H9 (cell line): ENCODE data around the gene MRGPRF. TPM values are rescaled to one million over a fixed set of nuclear protein-coding genes. Genes with fewer than 3 reads are reported as not detected.
A peak's percentile ranks its signal among the peaks of the same experiment; 100 is the strongest.

ENCODE experiments used
- DNase-seq: peaks from one replicate; pipeline ENCODE4 v3.0.0-alpha.2; 2017
- H2AFZ ChIP-seq: one replicate; pipeline ENCODE4 v1.6.1; 2013; ENCODE audit warnings: mild to moderate bottlenecking, low read length, control low read depth, moderate library complexity
- H2AK5ac ChIP-seq: 2 replicates; pipeline ENCODE4 v1.6.1; 2013; ENCODE audit warnings: low read length, control low read depth, mixed read lengths; ENCODE audit not compliant: insufficient read length
- H2BK120ac ChIP-seq: one replicate; pipeline ENCODE4 v1.6.1; 2013; ENCODE audit warnings: low read depth, mild to moderate bottlenecking, low read length, control low read depth, inconsistent platforms; ENCODE audit not compliant: poor library complexity, severe bottlenecking
- H2BK12ac ChIP-seq: 2 replicates; pipeline ENCODE4 v1.6.1; 2013; ENCODE audit warnings: low read length, control low read depth, mixed read lengths, low read depth; ENCODE audit not compliant: insufficient read length
- H2BK15ac ChIP-seq: 2 replicates; pipeline ENCODE4 v1.6.1; 2013; ENCODE audit warnings: low read depth, low read length, control low read depth
- H2BK20ac ChIP-seq: one replicate; pipeline ENCODE4 v1.6.1; 2013; ENCODE audit warnings: low read depth, mild to moderate bottlenecking, low read length, control low read depth, inconsistent platforms; ENCODE audit not compliant: poor library complexity, severe bottlenecking
- H2BK5ac ChIP-seq: 2 replicates; pipeline ENCODE4 v1.6.1; 2013; ENCODE audit warnings: low read length, control low read depth, mixed read lengths; ENCODE audit not compliant: insufficient read length
- H3K14ac ChIP-seq: 2 replicates; pipeline ENCODE4 v1.6.1; 2013; ENCODE audit warnings: low read length, control low read depth; ENCODE audit not compliant: insufficient read depth
- H3K18ac ChIP-seq: 2 replicates; pipeline ENCODE4 v1.6.1; 2013; ENCODE audit warnings: low read depth, mild to moderate bottlenecking, mixed read lengths, low read length, control low read depth; ENCODE audit not compliant: insufficient read length
- H3K23ac ChIP-seq: 2 replicates; pipeline ENCODE4 v1.6.1; 2013; ENCODE audit warnings: low read length, control low read depth, mixed read lengths, low read depth; ENCODE audit not compliant: insufficient read length
- H3K23me2 ChIP-seq: 2 replicates; pipeline ENCODE4 v1.6.1; 2013; ENCODE audit warnings: low read depth, mild to moderate bottlenecking, mixed read lengths, low read length, control low read depth; ENCODE audit not compliant: insufficient read length, poor library complexity, severe bottlenecking
- H3K27ac ChIP-seq: 2 replicates; pipeline ENCODE4 v1.5.1; 2013; ENCODE audit warnings: low read length, control low read depth, mixed read lengths, low read depth; ENCODE audit not compliant: insufficient read length
- H3K27me3 ChIP-seq: 2 replicates; pipeline ENCODE4 v1.6.1; 2013; ENCODE audit warnings: low read length, control low read depth, inconsistent platforms; ENCODE audit not compliant: insufficient read depth
- H3K4ac ChIP-seq: 2 replicates; pipeline ENCODE4 v1.6.1; 2013; ENCODE audit warnings: low read depth, mild to moderate bottlenecking, control low read depth, inconsistent platforms, low read length, moderate library complexity
- H3K4me1 ChIP-seq: 2 replicates; pipeline ENCODE4 v1.6.1; 2013; ENCODE audit warnings: low read length, control low read depth, inconsistent platforms; ENCODE audit not compliant: insufficient read depth
- H3K4me2 ChIP-seq: 2 replicates; pipeline ENCODE4 v1.6.1; 2013; ENCODE audit warnings: low read length, control low read depth, mixed read lengths; ENCODE audit not compliant: insufficient read length, insufficient read depth
- H3K56ac ChIP-seq: 2 replicates; pipeline ENCODE4 v1.6.1; 2013; ENCODE audit warnings: low read depth, mild to moderate bottlenecking, mixed read lengths, low read length, control low read depth; ENCODE audit not compliant: insufficient read length
- H3K79me1 ChIP-seq: 2 replicates; pipeline ENCODE4 v1.6.1; 2013; ENCODE audit warnings: low read depth, mild to moderate bottlenecking, moderate library complexity, low read length, control low read depth, inconsistent platforms; ENCODE audit not compliant: insufficient read depth, poor library complexity, severe bottlenecking
- H3K79me2 ChIP-seq: 2 replicates; pipeline ENCODE4 v1.6.1; 2013; ENCODE audit warnings: low read length, control low read depth, inconsistent platforms; ENCODE audit not compliant: insufficient read depth
- H3K9ac ChIP-seq: 2 replicates; pipeline ENCODE4 v1.6.1; 2013; ENCODE audit warnings: low read length, control low read depth, mixed read lengths; ENCODE audit not compliant: insufficient read length; ENCODE audit errors: extremely low read depth
- H3K9me3 ChIP-seq: one replicate; pipeline ENCODE4 v1.6.1; 2013; ENCODE audit warnings: low read depth, low read length, inconsistent platforms; ENCODE audit not compliant: control insufficient read depth
- H3T11ph ChIP-seq: one replicate; pipeline ENCODE4 v1.6.1; 2013; ENCODE audit warnings: mild to moderate bottlenecking, low read length, control low read depth, inconsistent platforms
- H4K20me1 ChIP-seq: one replicate; pipeline ENCODE4 v1.6.1; 2013; ENCODE audit not compliant: control insufficient read depth, insufficient read length, insufficient read depth
- H4K5ac ChIP-seq: 2 replicates; pipeline ENCODE4 v1.6.1; 2013; ENCODE audit warnings: low read depth, mild to moderate bottlenecking, mixed read lengths, low read length, control low read depth; ENCODE audit not compliant: insufficient read length
- H4K8ac ChIP-seq: replicated peaks from 2 replicates; pipeline ENCODE4 v1.6.1; 2013; ENCODE audit warnings: low read length, control low read depth, mixed read lengths, low read depth; ENCODE audit not compliant: insufficient read length
- H4K91ac ChIP-seq: 2 replicates; pipeline ENCODE4 v1.6.1; 2013; ENCODE audit warnings: low read depth, mild to moderate bottlenecking, moderate library complexity, mixed read lengths, low read length, control low read depth; ENCODE audit not compliant: insufficient read length
- H3K27ac Mint-ChIP-seq, 3 experiments: 2 replicates in 2 of 3; 3 replicates in 1 of 3; pipeline ENCODE4 v1.8.0; 2020 to 2021; ENCODE audit warnings: mixed read lengths in 3 of 3, mild to moderate bottlenecking in 1 of 3, moderate library complexity in 1 of 3
- H3K27me3 Mint-ChIP-seq: 2 replicates; pipeline ENCODE4 v1.8.0; 2021; ENCODE audit warnings: low read depth, mild to moderate bottlenecking, moderate library complexity, mixed read lengths
- H3K36me3 Mint-ChIP-seq, 3 experiments: 2 replicates in 2 of 3; 3 replicates in 1 of 3; pipeline ENCODE4 v1.8.0; 2020 to 2021; ENCODE audit warnings: low read depth in 3 of 3, mixed read lengths in 3 of 3; ENCODE audit not compliant: insufficient read depth in 1 of 3
- H3K4me1 Mint-ChIP-seq, 2 experiments: 2 replicates each; pipeline ENCODE4 v1.8.0; 2020; ENCODE audit warnings: mixed read lengths in 2 of 2
- H3K4me3 Mint-ChIP-seq, 2 experiments: 2 replicates in 1 of 2; 3 replicates in 1 of 2; pipeline ENCODE4 v1.8.0; 2020 to 2021; ENCODE audit warnings: mild to moderate bottlenecking in 2 of 2, mixed read lengths in 2 of 2, moderate library complexity in 1 of 2
- H3K9me3 Mint-ChIP-seq, 2 experiments: 2 replicates in 1 of 2; 3 replicates in 1 of 2; pipeline ENCODE4 v1.8.0; 2020; ENCODE audit warnings: mild to moderate bottlenecking in 2 of 2, mixed read lengths in 2 of 2, moderate library complexity in 1 of 2
- WGBS: extraction: QIAGEN DNeasy Blood & Tissue Kit; methylation state at CpG from one replicate; pipeline ENCODE4 v1.1.7; 2013; ENCODE audit warnings: missing lambda C conversion rate, low lambda C conversion rate, mixed read lengths; ENCODE audit not compliant: insufficient read length; ENCODE audit errors: extremely low coverage; 5-methylcytosine and 5-hydroxymethylcytosine counted together
- total RNA-seq: library from RNA; stranded (reverse); gene quantifications from 2 replicates; pipeline ENCODE4 v1.2.1, GENCODE V29; 2021
- TF ChIP-seq, protein P1 (sequence below): fragments of 200-600 bp; sonication (generic); conservative IDR thresholded peaks from 3 replicates; pipeline ENCODE4 v1.8.0; 2021; ENCODE audit warnings: antibody characterized with exemption, mild to moderate bottlenecking

MRGPRF gene
- total RNA-seq, 1 experiment from 2014 or later = 4.0 TPM

DNA sequence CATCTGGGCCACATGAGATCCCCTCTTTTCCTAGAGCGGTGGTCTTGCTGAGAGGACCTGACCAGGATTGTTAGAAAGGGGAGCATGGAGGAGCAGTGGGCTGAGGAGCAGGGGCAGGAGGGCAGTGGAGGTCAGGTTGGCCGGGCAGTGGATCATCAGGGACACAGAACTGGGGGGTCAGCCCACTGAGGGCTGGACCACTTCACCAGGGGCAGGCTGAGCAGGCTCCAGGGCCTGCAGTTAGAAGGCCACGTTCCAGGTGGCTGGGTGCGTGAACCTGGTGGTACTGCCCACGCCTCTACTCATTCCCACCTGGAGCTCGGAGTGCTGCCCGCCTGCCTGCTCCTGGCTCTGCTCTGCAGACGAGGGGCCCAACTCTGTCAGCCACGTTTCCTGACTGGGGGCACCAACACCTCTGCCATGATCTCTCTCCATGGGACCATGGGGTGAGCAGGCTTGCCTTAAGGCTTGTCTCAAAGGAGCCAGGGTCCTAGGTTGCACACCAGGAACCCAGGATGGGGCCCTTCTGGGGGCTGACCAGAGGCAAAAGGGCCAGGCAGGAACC is 9.7 kb downstream of the MRGPRF start:
- Histone ChIP-seq H2BK120ac (no peak overlapping the region), H2BK5ac (no peak overlapping the region), H3K4me2 (no peak overlapping the region), H4K8ac (no peak overlapping the region), H3K9ac (no peak overlapping the region), H2BK15ac (no peak overlapping the region), H3K27ac (no peak overlapping the region), H2BK12ac (no peak overlapping the region), H4K20me1 (no peaks in the 10 kb centered on the region), H3K18ac (no peak overlapping the region), H3K9me3 (no peaks in the 10 kb centered on the region), H3K56ac (no peak overlapping the region), H3K79me2 (no peaks in the 10 kb centered on the region), H3K79me1 (no peaks in the 10 kb centered on the region), H3K27me3 (no peaks in the 10 kb centered on the region), H3K4ac (no peak overlapping the region), H3K23me2 (no peaks in the 10 kb centered on the region), H4K91ac (no peak overlapping the region), H3T11ph (no peak overlapping the region), H2BK20ac (no peak overlapping the region), H3K4me1 (no peaks in the 10 kb centered on the region), H2AFZ (no peak overlapping the region), H3K23ac (no peak overlapping the region), H4K5ac (no peak overlapping the region), H3K14ac (no peak overlapping the region), H2AK5ac (no peak overlapping the region)
- peak; percentile 12 for DNase-seq
- H3K4me1 Mint-ChIP-seq = peaks cover 13 to 20% of the 10 kb centered on the region in 2 experiments
- no peaks in the 10 kb centered on the region for H3K27me3 Mint-ChIP-seq
- no peak overlapping the region for H3K4me3 Mint-ChIP-seq
- no CpG with 5 or more reads among the region's 9 CpGs for WGBS
- TF ChIP-seq, protein P1, sequence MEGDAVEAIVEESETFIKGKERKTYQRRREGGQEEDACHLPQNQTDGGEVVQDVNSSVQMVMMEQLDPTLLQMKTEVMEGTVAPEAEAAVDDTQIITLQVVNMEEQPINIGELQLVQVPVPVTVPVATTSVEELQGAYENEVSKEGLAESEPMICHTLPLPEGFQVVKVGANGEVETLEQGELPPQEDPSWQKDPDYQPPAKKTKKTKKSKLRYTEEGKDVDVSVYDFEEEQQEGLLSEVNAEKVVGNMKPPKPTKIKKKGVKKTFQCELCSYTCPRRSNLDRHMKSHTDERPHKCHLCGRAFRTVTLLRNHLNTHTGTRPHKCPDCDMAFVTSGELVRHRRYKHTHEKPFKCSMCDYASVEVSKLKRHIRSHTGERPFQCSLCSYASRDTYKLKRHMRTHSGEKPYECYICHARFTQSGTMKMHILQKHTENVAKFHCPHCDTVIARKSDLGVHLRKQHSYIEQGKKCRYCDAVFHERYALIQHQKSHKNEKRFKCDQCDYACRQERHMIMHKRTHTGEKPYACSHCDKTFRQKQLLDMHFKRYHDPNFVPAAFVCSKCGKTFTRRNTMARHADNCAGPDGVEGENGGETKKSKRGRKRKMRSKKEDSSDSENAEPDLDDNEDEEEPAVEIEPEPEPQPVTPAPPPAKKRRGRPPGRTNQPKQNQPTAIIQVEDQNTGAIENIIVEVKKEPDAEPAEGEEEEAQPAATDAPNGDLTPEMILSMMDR = no peak
- H3K9me3 Mint-ChIP-seq = no peaks in the 10 kb centered on the region; a peak in 1 of 5 replicates
- H3K36me3 Mint-ChIP-seq = peaks cover 0 to 5% (median 0%) of the 10 kb centered on the region in 3 experiments; a peak in 4 of 7 replicates
- no peak overlapping the region for H3K27ac Mint-ChIP-seq
